ENCODE measurements around the gene CASP1.
"Not testable (repeated sequence)": the region's sequence is repeated elsewhere in the genome, so short reads cannot be mapped to it uniquely, and the experiment has no call there.

DNA sequence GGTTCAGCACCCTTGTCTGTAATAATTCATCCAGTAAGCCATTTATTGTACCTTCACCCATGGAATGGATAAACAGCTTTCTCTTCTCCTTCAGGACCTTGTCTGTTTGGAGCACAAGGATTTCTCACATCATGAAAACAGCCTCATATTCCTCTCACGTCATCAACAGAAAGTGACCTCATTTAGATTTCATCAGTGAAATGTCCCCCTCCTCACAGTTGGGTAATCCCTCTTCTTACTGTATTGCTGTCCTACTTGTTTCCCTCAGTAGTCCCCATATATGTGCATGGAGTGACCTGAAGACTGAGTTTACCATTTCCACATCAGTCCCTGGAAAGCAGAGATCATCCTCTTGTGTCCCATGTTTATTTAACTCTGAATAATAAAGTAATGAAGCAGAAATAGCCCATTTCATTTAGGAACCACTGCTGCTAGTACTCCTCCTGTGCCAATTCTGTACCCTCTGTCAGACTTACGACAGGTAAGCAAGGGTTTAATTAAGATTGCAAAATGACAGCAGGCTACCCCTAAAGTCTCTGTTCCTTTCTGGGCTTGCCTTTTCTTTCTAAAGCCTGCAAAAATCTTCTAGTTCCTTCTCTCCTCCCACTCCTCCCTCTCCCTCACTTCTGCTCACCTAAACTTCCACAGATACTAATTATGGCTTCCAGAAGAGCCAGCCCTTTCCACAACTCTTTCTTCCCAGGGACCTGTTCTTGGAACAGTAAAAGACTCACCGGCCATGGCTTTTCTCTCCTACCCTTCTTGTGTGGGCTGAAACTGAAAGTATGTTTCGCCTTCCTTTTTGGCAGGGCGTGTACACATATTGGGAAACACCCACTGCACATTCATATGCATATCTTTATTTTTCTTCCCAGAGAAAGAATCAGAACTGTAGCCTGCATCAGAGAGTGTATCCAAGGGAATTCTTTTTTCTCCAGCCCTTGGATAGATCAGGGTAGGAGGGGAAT is 9.9 kb upstream of the CASP1 start, which contains the start of gene CARD16:
- not testable (repeated sequence) for TF ChIP-seq POLR2A (IDR thresholded peaks at IDR 0.05)
- TF ChIP-seq, protein P1, sequence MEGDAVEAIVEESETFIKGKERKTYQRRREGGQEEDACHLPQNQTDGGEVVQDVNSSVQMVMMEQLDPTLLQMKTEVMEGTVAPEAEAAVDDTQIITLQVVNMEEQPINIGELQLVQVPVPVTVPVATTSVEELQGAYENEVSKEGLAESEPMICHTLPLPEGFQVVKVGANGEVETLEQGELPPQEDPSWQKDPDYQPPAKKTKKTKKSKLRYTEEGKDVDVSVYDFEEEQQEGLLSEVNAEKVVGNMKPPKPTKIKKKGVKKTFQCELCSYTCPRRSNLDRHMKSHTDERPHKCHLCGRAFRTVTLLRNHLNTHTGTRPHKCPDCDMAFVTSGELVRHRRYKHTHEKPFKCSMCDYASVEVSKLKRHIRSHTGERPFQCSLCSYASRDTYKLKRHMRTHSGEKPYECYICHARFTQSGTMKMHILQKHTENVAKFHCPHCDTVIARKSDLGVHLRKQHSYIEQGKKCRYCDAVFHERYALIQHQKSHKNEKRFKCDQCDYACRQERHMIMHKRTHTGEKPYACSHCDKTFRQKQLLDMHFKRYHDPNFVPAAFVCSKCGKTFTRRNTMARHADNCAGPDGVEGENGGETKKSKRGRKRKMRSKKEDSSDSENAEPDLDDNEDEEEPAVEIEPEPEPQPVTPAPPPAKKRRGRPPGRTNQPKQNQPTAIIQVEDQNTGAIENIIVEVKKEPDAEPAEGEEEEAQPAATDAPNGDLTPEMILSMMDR (IDR thresholded peaks at IDR 0.05) = not testable (repeated sequence)
